Mucosa of descending colon (tissue), 3 donors: ENCODE data around the gene FUT8. TPM values are rescaled to one million over a fixed set of nuclear protein-coding genes. Genes with fewer than 3 reads are reported as not detected.
"Not testable (repeated sequence)": the region's sequence is repeated elsewhere in the genome, so short reads cannot be mapped to it uniquely, and the experiment has no call there.

Source experiments
- ATAC-seq: fragments of 200-7000 bp; cut with Tn5 transposase; one replicate; pipeline ENCODE4 v1.9.1; 2020; ENCODE audit warnings: mild to moderate bottlenecking, moderate library complexity
- DNase-seq, 3 donors: peaks; one replicate each; pipeline ENCODE4 v3.0.0-alpha.2; 2020
- H3K36me3 ChIP-seq: fragments of 200-600 bp; one replicate; pipeline ENCODE4 v1.8.0; 2021; ENCODE audit warnings: low read depth, mild to moderate bottlenecking
- H3K4me1 ChIP-seq: fragments of 200-600 bp; one replicate; pipeline ENCODE4 v1.8.0; 2021; ENCODE audit warnings: low read depth, mild to moderate bottlenecking
- H3K4me3 ChIP-seq: fragments of 200-600 bp; one replicate; pipeline ENCODE4 v1.8.0; 2021; ENCODE audit warnings: mild to moderate bottlenecking
- H3K9me3 ChIP-seq: fragments of 200-600 bp; one replicate; pipeline ENCODE4 v1.8.0; 2021; ENCODE audit warnings: mild to moderate bottlenecking
- CTCF ChIP-seq: fragments of 200-600 bp; IDR thresholded peaks from one replicate; pipeline ENCODE4 v1.8.0; 2022; ENCODE audit warnings: antibody characterized with exemption, mild to moderate bottlenecking
- intact Hi-C, 2 donors: fragments of 100-400 bp; cut with DNase I in 1 of 2; cut with micrococcal nuclease in 1 of 2; formaldehyde crosslinking; loops; one replicate each; pipeline versions ENCODE4 v1.11.0 to v1.11.1; 2022; cut with DNase I, micrococcal nuclease
- total RNA-seq, 3 donors: library from RNA; stranded (reverse); fragmentation: NEBNext Ultra II Directional in 2 of 3; extraction: Animal tissue kit (Norgen Biotek cat#: 25700) in 2 of 3; gene quantifications; one replicate each; pipeline versions ENCODE4 v1.2.1 to v1.2.4, GENCODE V29; 2021 to 2023
- donor health status: DM: no; HTN: no; CAD: no; lungs with moderate emphysema.
- donor health status: DM: no; HTN: no; CAD: no.
- donor health status: DM: no; HTN: yes; CAD: no.

Gene FUT8
- total RNA-seq, 3 donors from 2014 or later: 24.7 to 38.1 (median 32.2) TPM

DNA sequence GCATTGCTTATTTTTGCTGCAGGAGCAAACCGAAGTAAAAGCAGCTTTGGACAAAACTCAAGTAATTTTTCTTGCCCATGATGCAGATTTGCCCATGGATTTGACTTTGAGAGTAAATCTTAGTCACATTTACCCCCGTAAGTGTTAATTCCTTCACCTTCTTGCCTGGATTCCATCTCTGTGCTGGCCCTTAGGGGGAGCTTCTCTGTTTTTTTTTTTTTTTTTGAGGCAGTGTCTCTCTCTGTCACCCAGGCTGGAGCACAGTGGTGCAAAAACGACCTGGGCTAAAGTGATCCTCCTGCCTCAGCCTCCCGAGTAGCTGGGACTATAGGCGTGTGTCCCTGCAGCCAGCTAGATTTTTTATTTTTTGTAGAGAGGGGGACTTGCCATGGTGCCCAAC is 210.2 kb downstream of the FUT8 start:
- no peak for ATAC-seq
- Histone ChIP-seq H3K4me1 (no peaks in the 10 kb centered on the region), H3K36me3 (no peaks in the 10 kb centered on the region), H3K4me3 (no peak overlapping the region), H3K9me3 (no peaks in the 10 kb centered on the region)
- no peak for DNase-seq
- intact Hi-C loops: no loop called here
- no peak for TF ChIP-seq CTCF

GRCh38 chr14:65623759-65624158 is 211.2 kb downstream of the FUT8 start:
- ATAC-seq (no peak), DNase-seq (no peak)
- intact Hi-C loops: no loop called here
- TF ChIP-seq CTCF: no peak
- Histone ChIP-seq H3K4me1 (no peaks in the 10 kb centered on the region), H3K4me3 (no peak overlapping the region), H3K36me3 (no peaks in the 10 kb centered on the region), H3K9me3 (no peaks in the 10 kb centered on the region)

DNA sequence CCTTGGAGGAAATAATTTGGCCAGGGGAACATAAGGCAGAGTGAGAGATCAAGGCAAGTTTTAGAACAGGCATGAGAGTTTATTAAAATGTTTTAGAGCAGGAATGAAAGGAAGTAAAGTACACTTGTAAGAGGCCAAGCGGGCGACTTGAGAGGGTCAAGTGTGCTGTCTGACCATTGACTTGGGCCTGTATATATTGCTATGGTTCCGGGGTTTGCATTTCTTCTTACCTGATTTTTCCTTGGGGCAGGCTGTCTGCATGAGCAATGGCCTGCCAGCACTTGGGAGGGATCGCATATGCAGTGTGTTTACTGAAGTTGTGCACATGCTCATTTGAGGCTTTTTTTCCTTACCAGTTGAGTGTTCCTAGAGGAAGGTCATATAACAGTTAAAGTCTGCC is 214.8 kb downstream of the FUT8 start:
- TF ChIP-seq CTCF: no peak
- intact Hi-C loops: no loop called here
- H3K36me3 ChIP-seq: no peaks in the 10 kb centered on the region
- no peak overlapping the region for H3K4me3 ChIP-seq
- no peaks in the 10 kb centered on the region for H3K4me1 ChIP-seq
- ATAC-seq (no peak), DNase-seq (no peak)
- no peaks in the 10 kb centered on the region for H3K9me3 ChIP-seq

DNA sequence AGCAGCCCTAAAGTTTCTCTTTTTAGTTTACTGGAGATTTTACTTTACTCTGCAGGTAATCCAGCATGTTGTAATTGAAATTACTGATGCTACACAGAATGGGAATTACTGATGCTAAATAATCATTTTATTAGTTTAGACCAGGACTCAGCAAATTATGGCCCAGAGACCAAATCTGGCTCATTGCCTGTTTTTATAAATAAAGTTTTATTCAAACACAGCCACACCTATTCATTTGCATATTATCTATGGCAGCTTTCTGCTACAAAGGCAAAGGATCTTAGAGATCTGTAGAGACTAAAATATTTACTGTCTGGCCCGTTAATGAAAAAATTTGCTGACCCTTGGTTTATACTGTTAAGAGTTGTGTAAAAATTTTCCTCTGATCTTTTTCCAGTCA is 216.1 kb downstream of the FUT8 start:
- Histone ChIP-seq H3K9me3 (no peaks in the 10 kb centered on the region), H3K4me1 (no peaks in the 10 kb centered on the region), H3K36me3 (no peaks in the 10 kb centered on the region), H3K4me3 (no peak overlapping the region)
- intact Hi-C loops: no loop called here
- ATAC-seq (no peak), DNase-seq (no peak)
- no peak for TF ChIP-seq CTCF

- H3K4me3 ChIP-seq: no peak overlapping the region
- no peak for DNase-seq
- no peak for ATAC-seq
- no peaks in the 10 kb centered on the region for H3K4me1 ChIP-seq
- intact Hi-C loops: no loop called here
- H3K36me3 ChIP-seq: no peaks in the 10 kb centered on the region
- TF ChIP-seq CTCF: no peak
- no peaks in the 10 kb centered on the region for H3K9me3 ChIP-seq
Observed at GRCh38 chr14:65631040-65631439, 218.5 kb downstream of the FUT8 start.

GRCh38 chr14:65632487-65632886 is 220.0 kb downstream of the FUT8 start:
- DNase-seq (no peak), ATAC-seq (no peak)
- intact Hi-C loops: no loop called here
- Histone ChIP-seq H3K4me1 (no peaks in the 10 kb centered on the region), H3K36me3 (no peaks in the 10 kb centered on the region), H3K4me3 (no peak overlapping the region), H3K9me3 (no peaks in the 10 kb centered on the region)
- TF ChIP-seq CTCF: no peak

DNA sequence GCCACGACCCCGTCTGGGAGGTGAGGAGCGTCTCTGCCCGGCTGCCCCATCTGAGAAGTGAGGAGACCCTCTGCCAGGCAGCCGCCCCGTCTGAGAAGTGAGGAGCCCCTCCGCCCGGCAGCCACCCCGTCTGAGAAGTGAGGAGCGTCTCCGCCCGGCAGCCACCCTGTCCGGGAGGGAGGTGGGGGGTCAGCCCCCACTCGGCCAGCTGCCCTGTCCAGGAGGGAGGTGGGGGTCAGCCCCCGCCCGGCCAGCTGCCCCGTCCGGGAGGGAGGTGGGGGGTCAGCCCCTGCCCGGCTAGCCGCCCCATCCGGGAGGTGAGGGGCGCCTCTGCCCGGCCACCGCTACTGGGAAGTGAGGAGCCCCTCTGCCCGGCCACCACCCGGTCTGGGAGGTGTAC is 221.1 kb downstream of the FUT8 start:
- H3K4me1 ChIP-seq, ATAC-seq, DNase-seq, H3K9me3 ChIP-seq, H3K4me3 ChIP-seq, intact Hi-C loops, H3K36me3 ChIP-seq: not testable (repeated sequence)
